ENCODE results near the gene SHROOM1. TPM values are rescaled to one million over a fixed set of nuclear protein-coding genes. Genes with fewer than 3 reads are reported as not detected.

SHROOM1 gene
- total and polyA plus RNA-seq, 9 of the 15 experiments (the other 6 are each of a cell fraction or from before 2014, with no cell fraction given) = 0.44 to 26.5 (median 11.9) TPM

DNA sequence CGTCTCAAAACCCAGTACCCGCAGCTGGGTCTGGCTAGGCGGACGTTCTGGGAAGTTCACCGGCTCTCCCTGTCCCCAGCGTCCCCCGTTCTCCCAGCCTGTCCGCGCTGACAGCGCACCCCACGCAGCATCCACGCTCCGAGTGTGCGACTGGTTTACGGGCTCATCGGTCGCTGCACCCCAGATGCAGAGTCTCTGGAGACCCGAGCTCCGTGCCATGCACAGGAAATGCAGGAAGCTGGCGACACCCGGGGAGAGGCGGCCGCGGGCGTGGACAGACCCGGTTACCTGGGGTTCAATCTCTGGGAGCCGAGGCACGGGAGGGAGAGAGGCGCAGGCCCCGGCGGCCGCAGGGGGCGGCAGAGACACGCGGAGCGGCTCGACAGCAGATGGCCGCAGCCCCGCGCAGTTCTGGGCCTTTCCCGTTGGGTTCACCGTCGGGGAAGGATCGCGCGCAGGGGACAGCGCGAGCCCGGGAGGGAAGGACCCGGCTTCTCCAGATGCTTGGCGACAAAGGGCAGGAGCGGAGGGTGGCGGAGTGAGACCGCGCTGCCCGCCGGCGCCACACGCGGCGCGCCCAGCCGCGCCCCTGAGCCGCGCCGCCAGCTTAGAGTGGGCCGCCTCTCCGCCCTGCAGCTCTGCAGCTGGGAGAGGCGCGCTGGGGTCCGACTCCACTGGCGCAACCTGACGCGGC, 558 bp downstream of the SHROOM1 start (continued):
- peak in 1 of 2 experiments; percentile 52; a peak in 2 of 4 replicates for TF ChIP-seq MNT (conservative IDR thresholded peaks at IDR 0.05)
- TF ChIP-seq MGA (IDR thresholded peaks at IDR 0.05) = 0 out of 2 replicates have a peak, but pooled peaks have one; percentile 24
- TF ChIP-seq GATAD2B (IDR thresholded peaks at IDR 0.05; ENCODE audit: borderline replicate concordance) = 0 out of 2 replicates have a peak, but pooled peaks have one; percentile 44
- no peak for TF ChIP-seq KAT8 (IDR thresholded peaks at IDR 0.05; ENCODE audit: low read depth)
- TF ChIP-seq NR2C2 (CRISPR knock-in tag; IDR thresholded peaks at IDR 0.05) = peak; percentile 34; the same call in 1 of the 2 replicates
- TF ChIP-seq NR2C2 (tag; IDR thresholded peaks at IDR 0.05) = 0 out of 2 replicates have a peak, but pooled peaks have one; percentile 10
- TF ChIP-seq MTA3 (IDR thresholded peaks at IDR 0.05; ENCODE audit: borderline replicate concordance) = peak; percentile 73; the same call in 1 of the 2 replicates
- peak; percentile 81 for TF ChIP-seq TFAP4 (CRISPR knock-in tag; IDR thresholded peaks at IDR 0.05; ENCODE audit: borderline replicate concordance)
- TF ChIP-seq, protein P1, sequence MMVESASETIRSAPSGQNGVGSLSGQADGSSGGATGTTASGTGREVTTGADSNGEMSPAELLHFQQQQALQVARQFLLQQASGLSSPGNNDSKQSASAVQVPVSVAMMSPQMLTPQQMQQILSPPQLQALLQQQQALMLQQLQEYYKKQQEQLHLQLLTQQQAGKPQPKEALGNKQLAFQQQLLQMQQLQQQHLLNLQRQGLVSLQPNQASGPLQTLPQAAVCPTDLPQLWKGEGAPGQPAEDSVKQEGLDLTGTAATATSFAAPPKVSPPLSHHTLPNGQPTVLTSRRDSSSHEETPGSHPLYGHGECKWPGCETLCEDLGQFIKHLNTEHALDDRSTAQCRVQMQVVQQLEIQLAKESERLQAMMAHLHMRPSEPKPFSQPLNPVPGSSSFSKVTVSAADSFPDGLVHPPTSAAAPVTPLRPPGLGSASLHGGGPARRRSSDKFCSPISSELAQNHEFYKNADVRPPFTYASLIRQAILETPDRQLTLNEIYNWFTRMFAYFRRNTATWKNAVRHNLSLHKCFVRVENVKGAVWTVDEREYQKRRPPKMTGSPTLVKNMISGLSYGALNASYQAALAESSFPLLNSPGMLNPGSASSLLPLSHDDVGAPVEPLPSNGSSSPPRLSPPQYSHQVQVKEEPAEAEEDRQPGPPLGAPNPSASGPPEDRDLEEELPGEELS (CRISPR knock-in tag; IDR thresholded peaks at IDR 0.05; ENCODE audit: borderline replicate concordance) = no peak
- peak; percentile 84 for TF ChIP-seq HNRNPLL (IDR thresholded peaks at IDR 0.05; ENCODE audit: low read depth, low read length, poor library complexity, severe bottlenecking)

Measured in K562 (cell line).